ENCODE measurements around the gene LMBR1. TPM values are rescaled to one million over a fixed set of nuclear protein-coding genes. Genes with fewer than 3 reads are reported as not detected.

LMBR1 gene
- total and polyA plus RNA-seq, 2 donors (not counting 1 experiment from before 2014, with no cell fraction given): 19.7 to 85.2 TPM

- 94% methylated on average over 6 of the region's 8 CpGs for WGBS (ENCODE audit: insufficient coverage)
- no peaks in the 10 kb centered on the region for H3K79me2 ChIP-seq (ENCODE audit: control insufficient read depth, insufficient read depth, low read length)
- no peak overlapping the region for H3K9ac ChIP-seq (ENCODE audit: low read length)
- no peak overlapping the region for H2AFZ ChIP-seq (ENCODE audit: insufficient read depth, low read depth, low read length, poor library complexity, severe bottlenecking)
- H3K27me3 Mint-ChIP-seq: peaks cover 31% of the 10 kb centered on the region
- TF ChIP-seq EZH2 (IDR thresholded peaks at IDR 0.05; ENCODE audit: borderline replicate concordance, insufficient read depth, low read depth, low read length, poor library complexity, severe bottlenecking) (no peak), CTCF (IDR thresholded peaks at IDR 0.05) (no peak)
- no peaks in the 10 kb centered on the region for H3K4me1 ChIP-seq (ENCODE audit: control insufficient read depth in 2 of 2, insufficient read depth in 2 of 2, low read length in 2 of 2)
- H3K9me3 ChIP-seq (ENCODE audit: control extremely low read depth in 1 of 3, control insufficient read depth in 2 of 3, insufficient read depth in 1 of 3, low read length in 2 of 3): no peaks in the 10 kb centered on the region
- no peaks in the 10 kb centered on the region for H3K4me1 Mint-ChIP-seq
- no peaks in the 10 kb centered on the region for H3K36me3 ChIP-seq (replicated peaks in 1 of 2; ENCODE audit: control extremely low read depth in 1 of 2, control insufficient read depth in 1 of 2, extremely low read depth in 1 of 2, insufficient read depth in 2 of 2, low read length in 1 of 2)
- ChIA-PET POLR2A (no interaction called here), CTCF (interaction anchor here (1.2 kb wide), 1 partner anchor 164 kb away, joined by 3 read pairs; no protein-coding TSS in a partner anchor)
- intact Hi-C loops (cut with micrococcal nuclease): no loop called here
- no peaks in the 10 kb centered on the region for H4K20me1 ChIP-seq (ENCODE audit: control insufficient read depth, insufficient read depth, low read length, poor library complexity, severe bottlenecking)
- H3K9me3 Mint-ChIP-seq (ENCODE audit: insufficient read depth): no peaks in the 10 kb centered on the region
- H3K27me3 ChIP-seq (replicated peaks in 1 of 4; ENCODE audit: control extremely low read depth in 1 of 4, control insufficient read depth in 3 of 4, insufficient read depth in 4 of 4, low read length in 3 of 4): peaks cover 0 to 26% (median 5%) of the 10 kb centered on the region in 4 experiments
- no peak overlapping the region for H3K27ac Mint-ChIP-seq
- no peak overlapping the region for H3K4me3 ChIP-seq (ENCODE audit: control extremely low read depth in 1 of 5, extremely low read depth in 1 of 5, insufficient read depth in 1 of 5, low read depth in 2 of 5, low read length in 4 of 5)
- H3K4me2 ChIP-seq (replicated peaks; ENCODE audit: low read depth, low read length, poor library complexity, severe bottlenecking): no peak overlapping the region
- H3K4me3 Mint-ChIP-seq: no peak overlapping the region
- DNase-seq (no peak), ATAC-seq (ENCODE audit: low read depth) (no peak)
- H3K27ac ChIP-seq (ENCODE audit: low read length in 2 of 2): no peak overlapping the region
Observed at GRCh38 chr7:156652886-156653568, 240.0 kb downstream of the LMBR1 start.

GRCh38 chr7:156651474-156651873, 241.5 kb downstream of the LMBR1 start:
- WGBS (ENCODE audit: insufficient coverage): 100% methylated on average over 1 of the region's 4 CpGs
- Histone ChIP-seq H3K27me3 (replicated peaks in 1 of 4; ENCODE audit: control extremely low read depth in 1 of 4, control insufficient read depth in 3 of 4, insufficient read depth in 4 of 4, low read length in 3 of 4) (peaks cover 0 to 28% (median 5%) of the 10 kb centered on the region in 4 experiments), H3K4me3 (ENCODE audit: control extremely low read depth in 1 of 5, extremely low read depth in 1 of 5, insufficient read depth in 1 of 5, low read depth in 2 of 5, low read length in 4 of 5) (no peak overlapping the region), H3K9ac (ENCODE audit: low read length) (no peak overlapping the region), H3K4me2 (replicated peaks; ENCODE audit: low read depth, low read length, poor library complexity, severe bottlenecking) (no peak overlapping the region), H3K79me2 (ENCODE audit: control insufficient read depth, insufficient read depth, low read length) (no peaks in the 10 kb centered on the region), H2AFZ (ENCODE audit: insufficient read depth, low read depth, low read length, poor library complexity, severe bottlenecking) (no peak overlapping the region), H3K9me3 (ENCODE audit: control extremely low read depth in 1 of 3, control insufficient read depth in 2 of 3, insufficient read depth in 1 of 3, low read length in 2 of 3) (no peaks in the 10 kb centered on the region), H4K20me1 (ENCODE audit: control insufficient read depth, insufficient read depth, low read length, poor library complexity, severe bottlenecking) (no peaks in the 10 kb centered on the region), H3K36me3 (replicated peaks in 1 of 2; ENCODE audit: control extremely low read depth in 1 of 2, control insufficient read depth in 1 of 2, extremely low read depth in 1 of 2, insufficient read depth in 2 of 2, low read length in 1 of 2) (no peaks in the 10 kb centered on the region), H3K27ac (ENCODE audit: low read length in 2 of 2) (no peak overlapping the region), H3K4me1 (ENCODE audit: control insufficient read depth in 2 of 2, insufficient read depth in 2 of 2, low read length in 2 of 2) (no peaks in the 10 kb centered on the region)
- CTCF ChIA-PET: no interaction called here
- ATAC-seq (ENCODE audit: low read depth) (no peak), DNase-seq (no peak)
- intact Hi-C loops (cut with micrococcal nuclease): no loop called here
- POLR2A ChIA-PET: no interaction called here
- Mint-ChIP-seq H3K27me3 (peaks cover 32% of the 10 kb centered on the region), H3K9me3 (ENCODE audit: insufficient read depth) (no peaks in the 10 kb centered on the region), H3K4me1 (no peaks in the 10 kb centered on the region), H3K27ac (no peak overlapping the region), H3K4me3 (no peak overlapping the region)
- TF ChIP-seq EZH2 (IDR thresholded peaks at IDR 0.05; ENCODE audit: borderline replicate concordance, insufficient read depth, low read depth, low read length, poor library complexity, severe bottlenecking) (no peak), CTCF (IDR thresholded peaks at IDR 0.05) (no peak)
